SIG-M5 treated with dmso at 0.1 percent for 504 hours (cell line): ENCODE data around the gene GNA12.

ENCODE experiments used
- DNase-seq: peaks from one replicate; lab custom pipeline; 2025; ENCODE audit not compliant: unreplicated experiment; lab: John Stamatoyannopoulos, UW

GNA12 gene

GRCh38 chr7:2805213-2805944 lies 38.7 kb downstream of the GNA12 start:
- no peak for DNase-seq

- DNase-seq, result no peak
Observed at GRCh38 chr7:2804227-2804763, 39.8 kb downstream of the GNA12 start.

- DNase-seq, result no peak
Observed at GRCh38 chr7:2803755-2804154, 40.4 kb downstream of the GNA12 start.

GRCh38 chr7:2803342-2803692 lies 40.8 kb downstream of the GNA12 start:
- DNase-seq, result no peak

DNA sequence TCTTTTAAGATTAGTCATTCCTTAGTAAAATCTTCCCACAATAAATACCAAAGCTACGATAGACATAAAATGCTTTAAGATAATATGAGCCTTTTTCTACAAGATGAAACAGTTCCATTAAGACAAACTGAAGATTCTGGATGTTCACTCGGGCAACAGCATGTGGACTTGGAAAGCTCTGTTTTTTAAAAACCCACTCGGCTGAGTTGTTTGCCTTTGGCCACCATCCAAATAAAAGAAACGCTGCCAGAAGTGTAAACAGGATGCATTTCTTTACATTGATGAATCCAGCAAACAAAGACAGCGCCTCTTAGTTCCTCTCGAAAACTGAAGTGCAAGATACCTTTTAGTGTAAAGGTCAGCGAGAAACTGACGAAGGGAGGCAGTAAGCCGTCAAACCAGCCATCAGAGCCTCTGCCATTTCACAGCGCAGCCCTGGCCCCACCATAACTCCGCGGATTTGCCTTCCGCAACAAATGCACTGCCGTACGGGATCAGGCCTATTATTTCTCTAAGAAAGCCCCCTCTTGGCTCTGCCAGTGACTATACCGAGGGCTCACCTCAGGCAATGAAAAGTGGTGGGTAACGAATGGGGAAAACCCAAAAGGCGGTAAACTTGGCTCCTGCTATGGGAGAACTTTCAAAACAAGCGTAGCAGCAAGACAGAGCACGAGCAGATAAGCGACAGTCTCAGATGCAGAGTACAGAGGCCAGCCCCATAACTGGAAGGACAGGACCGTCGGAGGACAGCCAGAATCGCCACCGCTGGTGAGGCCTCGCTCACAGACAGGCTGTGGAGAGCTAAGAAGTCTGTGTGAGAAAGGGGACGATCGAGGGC lies 41.4 kb downstream of the GNA12 start:
- no peak for DNase-seq

GRCh38 chr7:2802101-2802500 lies 42.0 kb downstream of the GNA12 start:
- no peak for DNase-seq

DNA sequence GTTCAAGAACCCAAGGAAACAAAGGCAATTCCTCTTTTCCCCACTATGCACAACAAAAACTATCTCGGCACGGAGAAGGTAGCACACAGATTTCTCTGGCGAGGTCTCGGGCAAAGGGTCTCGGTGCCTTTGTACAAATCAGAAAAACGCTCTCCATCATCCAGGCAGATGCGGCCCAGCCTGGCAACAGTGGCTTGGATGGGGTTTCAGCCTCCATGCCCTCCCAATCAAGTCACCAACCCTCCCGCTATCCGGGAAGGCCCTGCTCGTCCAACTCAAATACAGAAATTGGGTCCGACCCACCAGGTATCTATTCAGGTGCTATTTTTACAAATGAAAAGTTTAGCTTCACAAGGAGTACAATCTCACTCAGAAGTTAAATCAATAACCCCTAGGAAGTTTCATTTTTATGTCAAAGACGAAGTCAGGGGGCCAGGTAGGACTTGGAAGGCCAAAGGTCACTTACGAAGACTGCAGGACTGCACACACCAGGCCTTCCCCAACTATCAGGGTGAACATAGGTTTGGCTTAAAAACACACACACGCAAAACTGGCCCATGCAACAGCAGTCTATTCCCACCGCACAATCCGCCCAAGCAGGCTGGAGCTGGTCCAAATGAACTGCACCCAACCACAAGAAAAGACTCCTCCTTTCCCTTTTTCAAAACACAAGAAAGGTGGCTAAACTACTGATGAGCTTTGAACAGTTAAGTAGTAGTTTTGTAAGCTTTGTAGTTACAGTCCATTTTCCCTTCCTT lies 43.0 kb downstream of the GNA12 start:
- no peak for DNase-seq

GRCh38 chr7:2800220-2800930 lies 43.7 kb downstream of the GNA12 start:
- no peak for DNase-seq

GRCh38 chr7:2799253-2799652 lies 44.9 kb downstream of the GNA12 start:
- no peak for DNase-seq

GRCh38 chr7:2798669-2799068 lies 45.4 kb downstream of the GNA12 start:
- no peak for DNase-seq

- no peak for DNase-seq
Observed at GRCh38 chr7:2796358-2797352, 47.5 kb downstream of the GNA12 start.

GRCh38 chr7:2795906-2796305 lies 48.2 kb downstream of the GNA12 start:
- DNase-seq, result no peak

GRCh38 chr7:2794836-2795636 lies 49.1 kb downstream of the GNA12 start:
- DNase-seq, result no peak

- no peak for DNase-seq
Observed at GRCh38 chr7:2792856-2793487, 51.1 kb downstream of the GNA12 start.

DNA sequence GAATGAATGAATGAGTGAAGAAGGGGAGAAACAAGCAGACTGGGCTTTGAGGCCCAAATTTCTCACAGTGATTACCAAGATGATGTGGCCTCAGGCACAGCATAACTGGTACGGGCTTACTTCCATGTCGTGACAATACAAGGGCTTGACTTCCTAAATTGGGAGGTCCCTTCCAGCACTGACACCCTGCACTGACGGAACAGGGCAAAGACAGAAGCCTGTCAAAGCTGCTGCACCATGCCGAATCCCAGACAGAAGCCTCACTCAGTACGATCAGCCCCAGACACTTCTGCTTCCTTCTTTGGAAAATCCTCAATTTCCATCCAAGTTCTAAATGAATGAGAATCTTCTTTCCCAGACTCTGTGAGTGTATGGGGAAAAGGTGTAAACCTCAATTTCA lies 51.9 kb downstream of the GNA12 start:
- DNase-seq, result no peak

DNA sequence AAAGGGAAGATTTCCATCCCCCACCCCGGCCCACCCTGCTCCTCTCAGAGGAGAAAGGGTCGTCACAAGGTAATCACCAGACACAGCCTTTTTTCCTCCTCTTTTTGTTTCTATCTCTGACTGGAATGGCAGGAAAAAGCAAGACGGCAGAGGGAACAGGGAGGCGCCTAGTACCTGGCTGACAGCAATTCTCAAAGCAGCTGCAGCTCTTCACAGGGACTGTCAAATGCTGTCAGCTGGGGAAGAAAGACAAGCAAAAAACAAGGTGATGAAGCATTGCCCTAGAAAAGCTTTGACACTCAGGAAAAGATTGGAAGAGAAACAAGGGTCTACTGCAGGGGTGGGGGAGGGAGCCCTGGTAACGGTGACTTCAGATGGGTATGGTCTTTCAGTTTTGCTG lies 52.7 kb downstream of the GNA12 start:
- no peak for DNase-seq

DNA sequence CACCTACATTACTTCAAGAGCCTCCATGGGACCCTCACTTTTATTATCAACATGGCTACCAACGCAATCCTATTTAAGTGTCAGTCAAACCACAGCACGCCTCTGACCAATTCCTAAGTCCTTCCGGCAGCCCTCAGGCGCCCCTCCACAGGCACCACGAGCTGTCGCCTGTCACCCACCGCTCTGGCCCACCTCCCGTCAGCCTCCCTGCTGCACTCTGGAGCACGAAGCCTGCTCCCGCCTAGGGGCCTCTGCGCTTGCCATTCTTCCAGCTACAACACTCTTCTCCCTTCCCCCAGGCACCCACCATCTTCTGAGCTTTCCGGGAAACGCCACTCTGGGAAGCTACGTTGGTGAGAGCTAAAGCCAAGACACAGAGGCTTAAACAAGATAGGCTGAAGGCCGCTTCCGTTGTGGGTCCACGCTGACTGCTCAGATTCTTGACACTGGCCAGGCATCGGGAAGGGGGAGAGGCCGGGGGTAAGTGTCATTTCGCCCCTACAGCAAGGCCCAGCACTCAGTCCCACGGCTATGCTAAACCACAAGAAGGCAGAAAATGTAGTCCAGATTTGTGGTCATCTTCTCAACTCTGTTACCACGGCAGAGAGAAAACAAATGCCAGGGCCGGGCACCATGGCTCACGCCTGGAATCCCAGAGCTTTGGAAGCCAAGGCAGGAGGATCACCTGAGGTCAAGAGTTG lies 56.7 kb downstream of the GNA12 start:
- DNase-seq, result no peak

GRCh38 chr7:2786607-2787116 lies 57.4 kb downstream of the GNA12 start:
- no peak for DNase-seq
